H1 (cell line): ENCODE results near the gene RTF1. TPM values are rescaled to one million over a fixed set of nuclear protein-coding genes. Genes with fewer than 3 reads are reported as not detected.

Source experiments
- CTCF ChIA-PET: fragments of 300-600 bp; sonication (Branson Sonifier 250); formaldehyde crosslinking; loops from one replicate; lab custom pipeline; 2021; ENCODE audit not compliant: partially characterized antibody; lab: Charles Lee
- POLR2A ChIA-PET: fragments of 300-600 bp; sonication (Branson Sonifier 250); formaldehyde crosslinking; loops from one replicate; lab custom pipeline; 2021; ENCODE audit warnings: inconsistent platforms; ENCODE audit not compliant: partially characterized antibody; lab: Charles Lee
- DNase-seq, 2 experiments: peaks; one replicate each; pipeline versions ENCODE4 v3.0.0 to v3.0.0-alpha.2; 2010 to 2022; ENCODE audit warnings: low spot score in 2 of 2, low read depth in 1 of 2, mixed read lengths in 1 of 2
- FAIRE-seq: peaks from 2 replicates; lab custom pipeline; 2011; peaks lifted over from hg19 to GRCh38; lab: Jason Lieb, UNC
- H2AFZ ChIP-seq: 2 replicates; pipeline ENCODE4 v1.8.1; 2012; ENCODE audit warnings: low read length, inconsistent platforms
- H2AK5ac ChIP-seq: 2 replicates; pipeline ENCODE4 v1.6.1; 2013; ENCODE audit warnings: low read depth, low read length
- H2BK120ac ChIP-seq: replicated peaks from 2 replicates; pipeline ENCODE3; 2013; ENCODE audit warnings: low read depth, low read length, inconsistent platforms
- H2BK12ac ChIP-seq: 2 replicates; pipeline ENCODE4 v1.6.1; 2013; ENCODE audit warnings: low read depth, low read length
- H2BK15ac ChIP-seq: 2 replicates; pipeline ENCODE4 v1.6.1; 2013; ENCODE audit warnings: low read length
- H2BK20ac ChIP-seq: 2 replicates; pipeline ENCODE4 v1.6.1; 2013; ENCODE audit warnings: low read length
- H2BK5ac ChIP-seq: 2 replicates; pipeline ENCODE4 v1.6.1; 2013; ENCODE audit warnings: low read depth, low read length
- H3K14ac ChIP-seq: 2 replicates; pipeline ENCODE4 v1.6.1; 2013; ENCODE audit warnings: inconsistent platforms; ENCODE audit not compliant: insufficient read length
- H3K18ac ChIP-seq: 2 replicates; pipeline ENCODE4 v1.6.1; 2013; ENCODE audit warnings: low read length; ENCODE audit errors: extremely low read depth
- H3K23ac ChIP-seq: 2 replicates; pipeline ENCODE4 v1.6.1; 2013; ENCODE audit warnings: inconsistent platforms; ENCODE audit not compliant: insufficient read length
- H3K23me2 ChIP-seq: 2 replicates; pipeline ENCODE4 v1.6.1; 2013; ENCODE audit warnings: low read depth, low read length
- H3K27ac ChIP-seq: 2 replicates; pipeline ENCODE4 v1.6.1; 2011; ENCODE audit warnings: low read depth, low read length, inconsistent platforms
- H3K27me3 ChIP-seq, 4 experiments: replicated peaks in 1 of 4; 1 replicate in 1 of 4; 2 replicates in 3 of 4; pipeline versions ENCODE4 v1.6.1 to v1.8.1; 2011 to 2013; ENCODE audit warnings: low read length in 3 of 4, mild to moderate bottlenecking in 3 of 4, inconsistent platforms in 2 of 4, mixed read lengths in 2 of 4, moderate library complexity in 1 of 4; ENCODE audit not compliant: control insufficient read depth in 3 of 4, insufficient read depth in 3 of 4; ENCODE audit errors: extremely low read depth in 1 of 4
- H3K36me3 ChIP-seq, 4 experiments: 2 replicates each; pipeline versions ENCODE4 v1.6.1 to v1.8.1; 2011 to 2013; ENCODE audit warnings: mild to moderate bottlenecking in 4 of 4, low read length in 3 of 4, moderate library complexity in 2 of 4, control low read depth in 1 of 4, inconsistent platforms in 1 of 4; ENCODE audit not compliant: insufficient read depth in 4 of 4, control insufficient read depth in 2 of 4
- H3K4ac ChIP-seq: replicated peaks from 2 replicates; pipeline ENCODE3; 2013; ENCODE audit warnings: low read length, low read depth, mixed read lengths, inconsistent platforms; ENCODE audit not compliant: insufficient read length
- H3K4me1 ChIP-seq, 4 experiments: replicated peaks in 1 of 4; 1 replicate in 1 of 4; 2 replicates in 3 of 4; pipeline versions ENCODE4 v1.6.1 to v1.8.1; 2011 to 2013; ENCODE audit warnings: low read length in 3 of 4, inconsistent platforms in 2 of 4, mixed read lengths in 1 of 4; ENCODE audit not compliant: insufficient read depth in 4 of 4, control insufficient read depth in 3 of 4
- H3K4me2 ChIP-seq, 2 experiments: 2 replicates each; pipeline versions ENCODE4 v1.6.1 to v1.8.1; 2011 to 2013; ENCODE audit warnings: low read depth in 2 of 2, low read length in 2 of 2, control low read depth in 1 of 2, inconsistent platforms in 1 of 2, mild to moderate bottlenecking in 1 of 2; ENCODE audit not compliant: insufficient read depth in 1 of 2
- H3K4me3 ChIP-seq, 4 experiments: fragments of 200-600, 300-600 bp in 1 of 4; sonication (generic), shearing (Covaris generic), sonication (Bioruptor Twin) in 1 of 4; 2 replicates each; pipeline versions ENCODE4 v1.5.1 to v1.8.1; 2011 to 2016; ENCODE audit warnings: low read length in 4 of 4, low read depth in 3 of 4, control low read depth in 2 of 4, inconsistent platforms in 2 of 4, mild to moderate bottlenecking in 2 of 4, mixed read lengths in 1 of 4, moderate library complexity in 1 of 4; ENCODE audit not compliant: insufficient read depth in 2 of 4; ENCODE audit errors: extremely low read depth in 1 of 4
- H3K56ac ChIP-seq: replicated peaks from 2 replicates; pipeline ENCODE3; 2013; ENCODE audit warnings: low read depth, mild to moderate bottlenecking, mixed read lengths, low read length, inconsistent platforms; ENCODE audit not compliant: insufficient read length
- H3K79me1 ChIP-seq: 2 replicates; pipeline ENCODE4 v1.6.1; 2013; ENCODE audit warnings: low read depth, low read length, control low read depth
- H3K79me2 ChIP-seq, 2 experiments: 2 replicates each; pipeline versions ENCODE4 v1.6.1 to v1.8.1; 2012 to 2013; ENCODE audit warnings: low read length in 2 of 2, mild to moderate bottlenecking in 2 of 2, inconsistent platforms in 1 of 2; ENCODE audit not compliant: insufficient read depth in 2 of 2, control insufficient read depth in 1 of 2
- H3K9ac ChIP-seq, 4 experiments: replicated peaks in 1 of 4; 1 replicate in 1 of 4; 2 replicates in 3 of 4; pipeline versions ENCODE4 v1.6.1 to v1.8.1; 2011 to 2013; ENCODE audit warnings: low read depth in 3 of 4, low read length in 3 of 4, control low read depth in 2 of 4, mild to moderate bottlenecking in 2 of 4, moderate library complexity in 2 of 4, inconsistent platforms in 1 of 4; ENCODE audit errors: extremely low read depth in 1 of 4
- H3K9me3 ChIP-seq, 2 experiments: 2 replicates each; pipeline versions ENCODE4 v1.6.1 to v1.8.1; 2012 to 2013; ENCODE audit warnings: mild to moderate bottlenecking in 2 of 2, moderate library complexity in 2 of 2, control low read depth in 1 of 2, inconsistent platforms in 1 of 2, low read depth in 1 of 2, low read length in 1 of 2, mixed read lengths in 1 of 2; ENCODE audit not compliant: insufficient read depth in 2 of 2
- H4K20me1 ChIP-seq, 2 experiments: replicated peaks in 1 of 2; 2 replicates each; pipeline versions ENCODE3 to v1.8.1; 2011 to 2013; ENCODE audit warnings: inconsistent platforms in 2 of 2, low read length in 2 of 2, mild to moderate bottlenecking in 1 of 2; ENCODE audit not compliant: insufficient read depth in 2 of 2, control insufficient read depth in 1 of 2
- H4K5ac ChIP-seq: 2 replicates; pipeline ENCODE4 v1.6.1; 2013; ENCODE audit warnings: low read length, low read depth, mixed read lengths, inconsistent platforms; ENCODE audit not compliant: insufficient read length
- H4K8ac ChIP-seq: 2 replicates; pipeline ENCODE4 v1.8.0; 2013; ENCODE audit warnings: mild to moderate bottlenecking, moderate library complexity, low read length, inconsistent platforms; ENCODE audit not compliant: insufficient read depth; ENCODE audit errors: extremely low read depth
- H4K91ac ChIP-seq: replicated peaks from 2 replicates; pipeline ENCODE3; 2013; ENCODE audit warnings: low read length, mixed read lengths, inconsistent platforms; ENCODE audit not compliant: insufficient read length
- HDAC6 ChIP-seq: IDR thresholded peaks from one replicate; pipeline ENCODE4 v1.7.1; 2012; ENCODE audit warnings: low read depth, mild to moderate bottlenecking, inconsistent platforms, low read length, moderate library complexity
- RAD21 ChIP-seq, 2 experiments: IDR thresholded peaks in 1 of 2; conservative IDR thresholded peaks in 1 of 2; 2 replicates each; pipeline ENCODE4 v1.6.1; 2011; ENCODE audit warnings: low read depth in 2 of 2, low read length in 2 of 2, improper control_type of control experiment in 1 of 2, inconsistent platforms in 1 of 2, mild to moderate bottlenecking in 1 of 2, moderate library complexity in 1 of 2
- WGBS, 2 experiments: shearing (Covaris generic) in 1 of 2; methylation state at CpG; one replicate each; pipeline versions ENCODE4 v1.1.6 to v1.1.7; 2013 to 2015; ENCODE audit warnings: low lambda C conversion rate in 2 of 2, mixed read lengths in 2 of 2, inconsistent platforms in 1 of 2, low coverage in 1 of 2, missing lambda C conversion rate in 1 of 2; ENCODE audit not compliant: insufficient replicate concordance in 2 of 2, insufficient coverage in 1 of 2, insufficient read length in 1 of 2; ENCODE audit errors: extremely low coverage in 1 of 2, missing lambda C conversion rate in 1 of 2; 5-methylcytosine and 5-hydroxymethylcytosine counted together
- polyA plus RNA-seq, 7 experiments: library from polyadenylated mRNA; depleted of rRNA in 3 of 7; stranded (reverse) in 5 of 7; unstranded in 2 of 7; fragments of >200 nt in 5 of 7; fragments of 200-250 nt in 2 of 7; gene quantifications; 1 replicate in 5 of 7; 2 replicates in 1 of 7; 4 replicates in 1 of 7; pipeline versions ENCODE4 v1.2.1 to v1.2.3, GENCODE V29; 2011 to 2013; ENCODE audit warnings: missing spikeins in 2 of 7, mixed read lengths in 2 of 7
- total RNA-seq: library from RNA; stranded (reverse); fragmentation: NEBNext Ultra II Directional; extraction: Animal tissue kit (Norgen Biotek cat#: 25700); gene quantifications from 2 replicates; pipeline ENCODE4 v1.2.1, GENCODE V29; 2021
- TF ChIP-seq, protein P1 (sequence below), 3 experiments: IDR thresholded peaks; 1 replicate in 2 of 3; 2 replicates in 1 of 3; pipeline versions ENCODE4 v1.5.1 to v1.6.1; 2011; ENCODE audit warnings: low read length in 3 of 3, mild to moderate bottlenecking in 3 of 3, inconsistent platforms in 2 of 3, low read depth in 1 of 3, moderate library complexity in 1 of 3; ENCODE audit not compliant: insufficient read depth in 1 of 3; ENCODE audit errors: control extremely low read depth in 1 of 3

The RTF1 gene
- total and polyA plus RNA-seq, 2 of the 8 experiments (the other 6 are each of a cell fraction or from before 2014, with no cell fraction given): 22.6 to 47.7 TPM

DNA sequence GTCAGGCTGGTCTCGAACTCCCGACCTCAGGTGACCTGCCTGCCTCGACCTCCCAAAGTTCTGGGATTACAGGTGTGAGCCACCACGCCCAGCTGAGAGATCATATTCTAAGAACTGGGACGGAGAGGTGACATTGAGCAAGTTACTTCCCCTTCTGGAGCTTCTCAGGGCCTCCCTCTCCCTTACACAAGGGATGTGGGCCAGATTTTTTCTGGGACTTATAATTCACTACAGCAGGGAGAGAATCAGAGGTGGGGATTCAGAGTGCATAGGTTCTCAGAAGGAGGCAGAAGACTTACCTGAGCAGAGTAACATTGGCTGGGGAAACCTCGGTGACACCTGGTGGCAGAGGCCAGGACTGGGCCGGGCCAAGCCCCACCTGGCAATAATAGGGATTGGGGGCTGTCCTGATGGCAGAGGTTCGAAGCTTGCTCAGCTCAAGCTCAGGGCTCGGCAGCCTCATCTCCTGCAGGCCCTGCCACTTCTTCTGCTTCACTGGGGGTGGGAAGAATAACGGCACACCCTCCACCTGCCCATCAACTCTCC is 90.0 kb downstream of the RTF1 start:
- DNase-seq: no peak
- H3K56ac ChIP-seq: no peak overlapping the region
- no peak overlapping the region for H4K91ac ChIP-seq
- no peak for FAIRE-seq
- H3K9ac ChIP-seq: no peak overlapping the region
- WGBS, 2 experiments: 80% methylated on average over 10 of the region's 10 CpGs; no CpG with 5 or more reads in 1 of the 2 experiments
- no peak overlapping the region for H2BK5ac ChIP-seq
- no peaks in the 10 kb centered on the region; a peak in 1 of 4 replicates for H3K9me3 ChIP-seq
- no peaks in the 10 kb centered on the region for H3K79me2 ChIP-seq
- H3K4me3 ChIP-seq: no peak overlapping the region
- no peak overlapping the region for H2BK15ac ChIP-seq
- H3K4ac ChIP-seq: no peak overlapping the region
- no peak overlapping the region for H3K14ac ChIP-seq
- H4K20me1 ChIP-seq: peaks cover 0 to 10% of the 10 kb centered on the region in 2 experiments
- H3K4me1 ChIP-seq: peaks cover 0 to 16% (median 9%) of the 10 kb centered on the region in 4 experiments; a peak in 6 of 7 replicates
- H3K79me1 ChIP-seq: no peaks in the 10 kb centered on the region
- no peak overlapping the region for H3K18ac ChIP-seq
- ChIA-PET POLR2A (interaction anchor here (0.7 to 1.5 kb wide), 5 partner anchors 10 to 32 kb away, joined by 3 to 4 read pairs (median 4); no protein-coding TSS in a partner anchor), CTCF (interaction anchor here (0.6 to 6.1 kb wide), 17 partner anchors 11 to 482 kb away, joined by 3 to 46 read pairs (median 3); partner anchors contain the start of gene ITPKA)
- no peak overlapping the region for H4K5ac ChIP-seq
- peaks cover 43 to 90% (median 81%) of the 10 kb centered on the region in 4 experiments for H3K27me3 ChIP-seq
- H3K27ac ChIP-seq: no peak overlapping the region
- H2BK12ac ChIP-seq: no peak overlapping the region
- no peak overlapping the region for H2AK5ac ChIP-seq
- no peak overlapping the region for H3K23ac ChIP-seq
- no peak overlapping the region for H4K8ac ChIP-seq
- peaks cover 9% of the 10 kb centered on the region; the same call in 1 of the 2 replicates for H3K23me2 ChIP-seq
- H2BK120ac ChIP-seq: no peak overlapping the region
- TF ChIP-seq, protein P1, sequence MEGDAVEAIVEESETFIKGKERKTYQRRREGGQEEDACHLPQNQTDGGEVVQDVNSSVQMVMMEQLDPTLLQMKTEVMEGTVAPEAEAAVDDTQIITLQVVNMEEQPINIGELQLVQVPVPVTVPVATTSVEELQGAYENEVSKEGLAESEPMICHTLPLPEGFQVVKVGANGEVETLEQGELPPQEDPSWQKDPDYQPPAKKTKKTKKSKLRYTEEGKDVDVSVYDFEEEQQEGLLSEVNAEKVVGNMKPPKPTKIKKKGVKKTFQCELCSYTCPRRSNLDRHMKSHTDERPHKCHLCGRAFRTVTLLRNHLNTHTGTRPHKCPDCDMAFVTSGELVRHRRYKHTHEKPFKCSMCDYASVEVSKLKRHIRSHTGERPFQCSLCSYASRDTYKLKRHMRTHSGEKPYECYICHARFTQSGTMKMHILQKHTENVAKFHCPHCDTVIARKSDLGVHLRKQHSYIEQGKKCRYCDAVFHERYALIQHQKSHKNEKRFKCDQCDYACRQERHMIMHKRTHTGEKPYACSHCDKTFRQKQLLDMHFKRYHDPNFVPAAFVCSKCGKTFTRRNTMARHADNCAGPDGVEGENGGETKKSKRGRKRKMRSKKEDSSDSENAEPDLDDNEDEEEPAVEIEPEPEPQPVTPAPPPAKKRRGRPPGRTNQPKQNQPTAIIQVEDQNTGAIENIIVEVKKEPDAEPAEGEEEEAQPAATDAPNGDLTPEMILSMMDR (IDR thresholded peaks at IDR 0.05; ENCODE audit: control extremely low read depth in 1 of 3, insufficient read depth in 1 of 3, low read depth in 1 of 3, low read length in 3 of 3): peak; percentile 59 to 68 (median 65)
- TF ChIP-seq HDAC6 (no peak), RAD21 (IDR thresholded peaks at IDR 0.05 in 1 of 2, conservative IDR thresholded peaks at IDR 0.05 in 1 of 2; ENCODE audit: low read depth in 2 of 2, low read length in 2 of 2) (peak; percentile 45 to 63)
- H3K36me3 ChIP-seq: peaks cover 0 to 2% (median 0%) of the 10 kb centered on the region in 4 experiments; a peak in 1 of 8 replicates
- no peak overlapping the region for H3K4me2 ChIP-seq
- no peak overlapping the region for H2AFZ ChIP-seq
- H2BK20ac ChIP-seq: no peak overlapping the region
